Epidermal melanocyte (primary cell): ENCODE data around the gene IL2.

Source experiments
- DNase-seq: peaks from one replicate; pipeline ENCODE4 v3.0.0; 2011; ENCODE audit warnings: low spot score; ENCODE audit not compliant: insufficient read length

The IL2 gene

DNA sequence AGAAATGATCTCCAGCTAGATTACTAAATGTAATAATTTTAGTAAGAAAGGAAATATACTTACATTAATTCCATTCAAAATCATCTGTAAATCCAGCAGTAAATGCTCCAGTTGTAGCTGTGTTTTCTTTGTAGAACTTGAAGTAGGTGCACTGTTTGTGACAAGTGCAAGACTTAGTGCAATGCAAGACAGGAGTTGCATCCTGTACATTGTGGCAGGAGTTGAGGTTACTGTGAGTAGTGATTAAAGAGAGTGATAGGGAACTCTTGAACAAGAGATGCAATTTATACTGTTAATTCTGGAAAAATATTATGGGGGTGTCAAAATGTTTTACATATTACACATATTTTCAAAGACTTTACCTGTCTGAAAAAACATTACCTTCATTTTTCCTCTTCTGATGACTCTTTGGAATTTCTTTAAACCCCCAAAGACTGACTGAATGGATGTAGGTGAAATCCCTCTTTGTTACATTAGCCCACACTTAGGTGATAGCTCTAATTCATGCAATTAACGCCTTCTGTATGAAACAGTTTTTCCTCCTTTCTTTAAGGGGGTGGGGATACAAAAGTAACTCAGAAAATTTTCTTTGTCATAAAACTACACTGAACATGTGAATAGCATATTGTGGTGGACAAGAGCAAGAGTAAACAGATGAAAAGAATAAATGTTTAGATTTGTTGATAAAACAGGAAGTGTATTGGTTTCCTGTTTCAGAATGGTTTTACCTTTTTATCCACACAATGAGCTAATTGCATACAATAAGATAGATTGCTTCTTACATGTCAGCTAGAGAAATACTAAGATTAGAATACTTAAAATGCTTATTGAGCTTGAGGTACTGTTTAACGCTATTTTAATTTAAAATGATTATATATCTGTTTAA lies at the start of gene IL2:
TSS of gene IL2 (minus strand) at position 495 of the 886 bp plus-strand sequence. CDS start at position 210, 285 bp downstream.
- no peak for DNase-seq

DNA sequence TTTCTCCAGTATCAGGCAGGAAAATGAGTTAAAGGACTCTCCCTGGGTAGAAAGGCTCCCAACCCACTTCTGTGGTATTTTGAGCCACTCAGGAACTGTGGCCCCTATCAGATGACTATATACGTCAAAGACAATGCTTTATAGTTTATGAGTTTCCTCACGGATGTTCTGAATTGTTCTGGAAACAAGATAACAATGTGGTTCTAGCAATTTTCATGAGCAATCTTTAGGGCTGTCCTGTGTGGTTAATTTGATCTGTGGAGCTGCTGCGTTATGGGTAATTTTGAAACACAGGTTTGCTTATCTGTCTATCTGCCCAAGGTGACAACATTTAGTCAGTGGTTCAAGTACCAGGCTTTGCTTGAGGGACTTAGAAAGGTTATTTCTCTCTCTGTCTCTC lies 46.7 kb upstream of the IL2 start:
- DNase-seq, result no peak

DNA sequence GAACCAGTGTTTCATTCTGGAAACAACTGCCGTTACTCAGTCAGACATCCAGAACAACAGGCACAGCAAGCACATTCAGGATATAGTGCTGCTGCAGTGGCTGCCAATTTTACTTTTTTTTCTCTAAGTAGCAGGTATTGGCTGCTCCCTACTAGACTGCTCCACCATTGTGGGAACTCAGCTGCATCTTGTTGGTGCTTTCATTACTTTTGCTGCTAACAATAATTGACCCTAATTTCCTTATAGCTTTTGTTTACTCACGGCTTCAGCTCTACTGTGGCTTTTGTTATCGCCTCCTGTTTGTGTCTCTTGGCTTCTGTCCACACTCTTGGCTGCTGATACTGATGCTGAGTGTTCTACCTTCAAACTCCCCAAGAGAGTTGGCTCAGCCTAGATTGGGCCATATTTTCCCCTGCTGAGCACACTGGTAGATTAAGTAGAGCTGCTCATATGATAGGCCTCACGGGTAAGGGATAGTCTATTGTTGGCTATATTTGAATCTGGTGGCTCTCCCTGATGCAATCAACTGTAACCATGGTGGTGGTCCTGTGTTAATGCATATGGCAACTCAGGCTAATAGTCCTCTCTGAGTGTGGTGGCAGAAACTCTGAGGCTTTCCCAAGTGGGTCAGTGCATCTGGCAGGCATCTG lies 44.5 kb upstream of the IL2 start:
- DNase-seq, result no peak

DNA sequence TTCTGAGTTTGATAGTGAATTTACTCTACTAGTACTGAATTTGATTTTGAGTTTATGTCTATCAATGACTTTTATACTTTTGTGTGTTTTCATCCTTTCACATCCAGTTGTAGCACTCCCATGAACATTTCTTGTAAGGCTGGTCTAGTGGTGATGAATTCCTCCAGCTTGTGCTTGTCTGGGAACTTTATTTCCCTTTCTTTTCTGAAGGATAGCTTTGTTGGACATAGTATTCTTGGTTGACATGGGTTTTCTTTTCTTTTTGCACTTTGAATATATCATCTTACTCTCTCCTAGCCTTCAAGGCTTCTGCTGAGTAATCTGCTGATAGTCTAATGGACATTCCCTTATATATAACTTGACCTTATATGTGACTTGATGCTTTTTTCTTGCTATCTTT lies 32.5 kb upstream of the IL2 start:
- no peak for DNase-seq

DNA sequence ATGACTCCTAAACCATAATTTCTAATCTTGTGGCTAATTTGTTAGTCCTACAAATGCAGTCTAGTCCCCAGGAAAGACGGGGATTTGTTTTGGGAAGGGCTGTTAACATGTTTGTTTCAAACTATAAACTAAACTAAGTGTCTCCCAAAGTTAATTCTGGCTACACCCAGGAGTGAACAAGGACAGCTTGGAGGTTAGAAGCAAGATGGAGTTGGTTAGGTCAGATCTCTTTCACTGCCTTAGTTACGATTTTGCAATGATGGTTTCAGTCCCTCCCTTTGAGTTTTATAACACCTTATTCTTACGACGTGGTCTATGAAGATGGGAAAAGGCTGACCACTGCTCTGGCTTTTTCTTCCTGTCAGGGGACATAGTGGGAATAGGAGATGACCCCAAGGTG lies 27.0 kb upstream of the IL2 start:
- DNase-seq, result no peak

DNA sequence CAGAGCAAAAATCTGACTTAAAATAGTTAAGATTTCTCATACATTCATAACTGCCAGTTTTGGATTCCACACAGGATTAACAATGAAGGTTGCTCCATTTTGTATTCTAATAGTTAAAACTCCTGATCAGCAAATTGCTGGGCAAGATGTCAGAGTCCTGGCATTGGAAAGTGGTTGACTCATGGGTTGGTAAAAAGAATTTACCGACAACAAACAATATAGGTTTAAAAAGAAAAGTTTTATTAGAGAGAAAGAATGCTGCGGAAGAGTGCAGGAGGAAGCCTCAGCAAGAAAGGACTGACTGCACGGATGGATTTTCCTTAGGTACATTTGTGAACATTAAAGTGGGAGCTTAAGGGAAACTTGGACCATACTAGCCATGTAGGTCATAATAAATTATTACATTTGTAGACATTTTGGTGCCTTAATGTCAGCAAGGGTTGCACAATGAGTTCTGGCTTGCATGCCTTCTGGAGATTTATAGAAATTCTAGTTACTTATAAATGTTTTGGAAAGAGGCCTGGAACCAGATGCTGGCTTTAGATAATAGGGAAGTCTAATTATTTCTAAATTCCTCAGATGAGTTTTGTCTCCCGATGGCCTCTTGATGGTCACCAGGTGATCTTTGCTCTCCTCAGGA lies 25.4 kb upstream of the IL2 start:
- no peak for DNase-seq

DNA sequence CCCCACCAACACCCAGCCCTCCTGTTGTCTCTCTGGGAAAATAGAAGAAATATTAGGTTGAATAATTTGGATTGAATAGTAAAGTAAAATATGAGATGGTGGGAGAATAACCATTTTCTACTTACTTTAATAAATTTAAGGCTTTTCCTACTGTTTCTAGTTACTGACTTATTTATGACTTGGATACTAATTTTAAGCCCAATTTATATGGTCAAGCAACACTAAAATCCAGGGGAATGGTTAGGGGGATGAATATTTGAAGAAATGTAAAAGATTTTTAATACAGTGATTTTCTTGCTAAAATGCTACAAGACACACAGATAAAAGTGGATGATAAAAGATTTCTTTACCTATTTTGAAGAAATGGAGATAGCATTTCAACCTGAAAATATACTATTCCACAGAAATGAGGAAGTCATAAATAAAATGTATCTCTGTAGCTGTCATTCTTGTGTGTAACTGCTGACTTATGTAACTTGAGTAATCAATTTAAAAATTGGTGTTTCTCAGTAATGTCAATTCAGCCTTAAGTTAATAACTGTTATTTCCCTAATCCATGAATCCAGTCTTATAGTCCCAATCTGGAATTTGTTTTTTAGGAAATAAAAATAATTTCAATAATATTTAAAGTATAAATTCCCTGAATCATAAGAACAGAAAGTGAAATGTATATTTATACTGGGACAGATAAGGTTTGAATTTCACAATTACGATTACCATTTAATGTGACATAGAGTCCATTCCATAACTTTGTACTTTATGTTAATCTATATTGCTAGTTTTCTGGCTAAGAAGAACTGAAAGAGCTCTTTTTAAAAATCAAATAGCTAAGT lies 24.3 kb upstream of the IL2 start:
- DNase-seq, result no peak

DNA sequence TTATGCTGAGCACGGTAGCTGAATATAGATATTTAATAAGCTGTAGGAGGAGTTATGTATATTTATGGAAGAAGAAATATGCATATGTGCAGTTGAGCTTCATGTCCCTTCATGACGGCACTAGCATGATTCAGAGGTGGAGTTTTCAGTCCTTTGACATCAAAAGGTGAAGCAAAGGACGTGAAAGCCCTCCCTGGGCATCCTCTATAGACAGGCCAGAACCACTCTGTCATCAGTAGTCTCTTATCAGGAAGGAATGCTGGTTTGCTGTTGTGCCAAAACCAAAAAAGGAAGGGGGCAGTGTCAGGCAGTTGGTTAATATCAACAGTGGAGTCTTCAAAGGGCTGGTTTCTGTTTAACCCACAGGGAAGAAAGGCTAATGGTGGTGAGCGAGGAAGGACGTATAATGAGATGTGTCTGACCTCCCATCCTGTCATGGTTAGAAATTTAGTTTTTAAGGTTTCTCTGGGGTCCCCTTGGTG lies 23.5 kb upstream of the IL2 start:
- no peak for DNase-seq

DNA sequence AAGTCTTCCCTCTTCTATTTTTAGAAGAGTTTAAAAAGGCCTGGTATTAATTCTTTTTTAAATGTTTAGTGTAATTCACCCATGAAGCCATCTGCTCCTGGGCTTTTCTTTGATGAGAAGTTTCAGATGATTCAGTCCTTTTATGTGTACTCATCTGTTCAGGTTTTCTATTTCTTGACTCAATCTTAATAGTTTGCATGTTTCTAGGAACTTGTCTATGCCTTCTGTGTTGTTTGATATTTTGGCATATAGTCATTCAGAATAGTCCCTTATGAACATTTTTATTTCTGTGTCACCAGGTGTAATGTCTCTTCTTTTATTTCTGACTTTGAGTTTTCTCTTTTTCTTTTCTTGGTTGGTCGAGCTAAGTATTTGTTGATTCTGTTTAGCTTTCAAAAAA lies 20.2 kb upstream of the IL2 start:
- DNase-seq, result no peak

DNA sequence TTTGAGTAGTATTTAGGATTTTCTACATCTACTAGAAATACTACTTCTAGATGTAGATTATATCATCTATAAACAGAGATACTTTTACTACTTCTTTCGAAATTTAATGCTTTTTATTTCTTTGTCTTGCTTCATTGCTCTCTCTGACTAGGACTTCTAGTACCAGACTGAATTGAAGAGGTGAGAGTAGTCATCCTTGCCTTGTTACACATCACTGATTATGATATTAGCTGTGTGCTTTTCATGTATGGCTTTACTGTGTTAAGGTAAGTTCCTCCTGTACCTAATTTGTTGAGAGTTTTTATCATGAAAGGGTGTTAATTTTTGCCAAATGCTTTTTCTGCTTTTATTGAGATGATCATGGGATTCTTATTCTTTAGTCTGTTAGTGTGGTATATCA lies 19.6 kb upstream of the IL2 start:
- no peak for DNase-seq

DNA sequence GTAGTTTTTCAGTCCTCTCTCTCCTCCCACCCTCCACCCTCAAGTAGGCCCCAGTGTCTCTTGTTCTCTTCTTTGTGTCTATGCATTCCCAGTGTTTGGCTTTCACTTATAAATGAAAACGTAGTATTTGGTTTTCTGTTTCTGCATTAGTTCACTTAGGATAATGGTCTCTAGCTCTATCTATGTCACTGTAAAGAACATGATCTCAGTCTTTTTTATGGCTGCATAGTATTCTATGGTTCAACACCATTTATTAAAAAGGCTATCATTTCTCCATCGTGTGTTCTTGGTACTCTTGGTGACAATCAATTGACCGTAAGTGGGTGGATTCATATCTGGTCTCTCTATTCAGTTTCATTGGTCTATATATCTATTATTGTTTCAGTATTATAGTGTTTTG lies 18.7 kb upstream of the IL2 start:
- no peak for DNase-seq

DNA sequence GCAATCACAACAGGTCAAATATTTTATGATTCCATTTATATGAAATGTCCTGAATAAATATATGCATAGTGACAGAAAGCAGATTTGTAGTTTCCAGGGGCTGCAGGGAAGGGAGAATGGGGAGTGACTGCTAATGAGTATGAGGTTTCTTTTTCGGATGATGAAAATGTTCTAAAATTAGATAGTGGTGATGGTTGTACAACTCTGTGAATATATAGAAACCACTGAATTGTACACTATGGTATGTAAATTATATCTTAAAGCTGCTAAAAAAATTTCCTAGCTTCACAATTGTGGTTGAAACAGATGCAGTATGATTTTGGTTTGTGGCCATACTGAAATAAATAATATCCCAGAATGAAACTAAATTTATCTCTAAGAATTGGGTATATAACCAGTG lies 12.9 kb upstream of the IL2 start:
- DNase-seq, result no peak

DNA sequence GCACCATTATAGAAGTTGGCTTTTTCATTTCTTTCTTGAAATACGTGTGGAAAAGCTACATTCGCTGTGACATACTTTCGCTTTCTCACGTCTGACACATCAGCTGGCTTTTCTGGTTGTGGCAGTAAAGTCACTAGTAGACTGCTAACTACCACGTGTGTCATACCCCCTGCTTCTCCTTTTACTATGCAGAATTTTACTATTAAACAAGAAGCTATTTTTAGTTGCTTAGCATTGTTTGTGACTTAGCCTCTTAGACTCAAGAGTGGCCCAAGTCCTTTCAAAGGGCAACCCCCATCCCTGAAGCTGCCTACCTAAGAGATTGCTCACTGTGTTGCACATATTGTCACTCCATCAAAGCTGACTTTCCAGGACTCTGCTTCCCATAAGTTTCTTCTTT lies 2.1 kb upstream of the IL2 start:
- DNase-seq, result no peak

DNA sequence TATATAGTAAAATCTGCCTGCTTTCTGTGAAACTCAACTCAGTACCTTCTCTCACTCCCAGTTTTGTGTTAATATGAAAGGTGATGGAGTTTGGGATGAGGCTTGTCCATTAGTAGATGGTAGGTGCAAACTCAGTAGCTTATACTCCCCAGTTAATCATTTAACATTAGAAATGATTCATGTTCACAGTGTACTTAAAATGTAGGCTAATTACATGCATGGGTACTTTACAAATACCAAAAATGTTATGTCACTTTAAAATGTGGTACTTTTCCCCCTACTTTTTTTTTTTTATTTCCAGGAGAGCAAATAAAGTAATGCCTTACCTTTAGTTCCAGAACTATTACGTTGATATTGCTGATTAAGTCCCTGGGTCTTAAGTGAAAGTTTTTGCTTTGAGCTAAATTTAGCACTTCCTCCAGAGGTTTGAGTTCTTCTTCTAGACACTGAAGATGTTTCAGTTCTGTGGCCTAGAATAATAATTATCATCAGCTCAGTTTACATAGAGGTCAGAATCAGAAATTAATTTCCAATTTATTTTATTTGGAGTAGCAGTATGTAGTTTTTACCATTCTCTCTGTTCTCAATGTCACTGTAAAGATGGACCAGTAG lies 3.0 kb downstream of the IL2 start:
- DNase-seq, result no peak

DNA sequence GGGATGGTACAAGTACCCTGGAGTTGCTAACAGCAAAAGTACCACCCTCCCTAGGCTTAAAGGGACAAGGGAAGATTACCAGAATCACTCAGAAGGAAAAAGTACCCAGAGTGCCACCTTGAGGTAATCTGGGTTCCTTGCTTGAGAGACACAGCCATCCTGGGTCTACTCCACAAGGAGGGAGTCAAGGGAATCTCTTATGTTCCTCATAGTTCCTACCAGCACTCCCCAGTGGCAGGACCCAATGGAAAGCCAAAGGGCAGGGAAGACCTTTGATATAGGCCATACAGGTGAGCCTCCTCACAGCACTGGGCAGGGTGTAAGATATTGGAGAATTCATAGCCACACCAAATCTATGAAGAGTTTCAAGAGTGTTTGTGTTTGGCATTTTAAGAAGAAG lies 5.7 kb downstream of the IL2 start:
- no peak for DNase-seq

DNA sequence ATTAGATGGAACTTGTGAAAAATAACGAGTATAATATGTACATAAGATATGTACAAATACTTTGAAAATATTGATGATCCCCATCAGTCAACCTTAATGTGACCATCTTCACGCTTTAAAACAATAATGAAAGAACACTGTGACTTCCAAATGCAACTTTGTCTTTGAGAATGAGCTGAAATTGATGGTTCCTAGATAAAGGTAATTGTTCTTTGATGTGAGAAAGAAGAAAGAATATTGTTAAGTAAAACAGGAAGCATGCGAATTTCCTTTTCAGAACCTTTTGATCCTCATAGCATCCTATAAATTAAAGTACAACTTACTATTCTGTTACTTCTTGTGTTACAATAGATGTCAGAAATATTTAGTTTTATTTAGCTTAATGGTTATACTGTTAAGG lies 22.2 kb downstream of the IL2 start:
- DNase-seq, result no peak

DNA sequence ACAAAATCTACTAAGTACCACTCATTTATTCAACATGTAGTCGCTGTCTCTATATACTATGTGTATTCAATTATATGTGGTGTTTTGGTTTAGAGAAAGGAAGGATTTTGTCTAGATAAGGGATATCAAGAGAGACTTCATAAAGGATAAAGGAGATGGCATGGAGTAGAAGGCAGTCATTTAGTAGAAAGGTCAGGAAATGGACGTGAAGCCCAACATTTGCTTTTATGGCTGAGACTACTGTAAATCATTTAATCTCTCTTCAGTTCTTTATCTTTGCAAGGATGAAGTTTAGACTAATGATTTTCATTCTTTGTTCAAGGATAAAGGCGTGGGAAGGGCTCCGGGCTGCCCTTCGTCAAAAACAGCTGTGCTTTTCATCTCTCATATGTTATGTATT lies 25.2 kb downstream of the IL2 start:
- DNase-seq, result no peak

DNA sequence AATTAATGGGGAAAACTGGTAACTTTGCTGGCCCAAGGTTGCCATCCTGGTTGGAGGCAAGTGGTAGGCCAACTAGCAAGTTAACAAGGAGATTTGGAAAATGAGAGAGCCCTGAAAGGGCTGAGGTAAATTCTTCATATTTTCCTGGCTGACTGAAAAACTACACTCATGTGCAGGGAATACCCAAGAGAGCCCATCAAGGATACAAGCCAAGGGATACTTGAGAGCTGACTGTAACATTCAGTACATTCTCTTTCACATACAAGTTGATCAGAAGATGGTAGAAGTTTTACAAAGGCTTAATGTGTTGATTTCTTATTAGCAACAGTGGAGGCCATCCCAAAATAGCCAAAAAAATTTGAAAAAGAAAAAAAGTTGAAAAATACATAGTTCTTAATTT lies 33.3 kb downstream of the IL2 start:
- DNase-seq, result no peak

DNA sequence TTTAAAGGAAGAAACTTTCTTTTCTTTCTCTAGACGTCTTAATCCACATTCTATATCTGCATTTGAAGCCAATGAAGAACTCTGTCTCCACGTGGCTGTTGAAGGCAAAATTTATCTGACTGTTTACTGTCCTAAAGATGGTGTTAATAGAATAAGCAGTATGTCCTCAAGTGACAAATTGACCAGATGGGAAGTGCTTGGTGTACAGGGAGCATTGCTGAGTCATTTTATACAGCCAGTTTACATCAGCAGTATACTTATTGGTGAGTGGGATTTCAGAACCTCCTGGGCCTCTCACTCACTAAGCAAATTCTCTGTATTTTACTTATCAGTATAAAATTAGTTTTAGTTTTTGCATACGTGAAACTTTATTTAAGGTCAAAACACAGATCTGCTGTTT lies 44.0 kb downstream of the IL2 start:
- DNase-seq, result no peak

DNA sequence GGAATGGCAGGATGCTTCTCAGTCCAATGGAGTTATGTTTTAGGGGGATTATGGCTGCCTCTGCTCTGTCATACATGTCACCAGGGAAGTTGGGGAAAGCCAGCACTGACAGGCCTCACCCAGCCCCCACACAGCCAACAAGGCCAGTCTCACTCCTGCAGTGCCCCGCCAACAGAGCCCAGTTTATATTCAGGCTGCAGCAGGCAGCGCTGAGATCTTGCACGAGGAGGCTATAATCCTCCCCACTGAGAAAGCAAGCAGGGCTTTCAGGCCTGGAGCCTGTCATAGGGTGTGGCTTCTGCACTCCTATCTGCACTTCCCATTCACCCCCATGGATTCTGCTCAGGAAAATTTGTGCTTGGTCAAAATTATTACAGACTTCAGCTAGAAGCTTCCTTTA lies 52.7 kb downstream of the IL2 start:
- DNase-seq, result no peak
